ENCODE results near the gene PEAK1. TPM values are rescaled to one million over a fixed set of nuclear protein-coding genes. Genes with fewer than 3 reads are reported as not detected.

The PEAK1 gene
- total RNA-seq, 1 experiment from 2014 or later: 13.8 TPM

- H3K9me3 ChIP-seq (ENCODE audit: low read length): no peaks in the 10 kb centered on the region
- POLR2A ChIA-PET (ENCODE audit: unreplicated experiment): no interaction called here
- no peak overlapping the region for H3K4me3 ChIP-seq (ENCODE audit: low read length)
- no peak for DNase-seq
- intact Hi-C loops (cut with micrococcal nuclease): no loop called here
- no peak for ATAC-seq
- no peak overlapping the region for H3K4me2 ChIP-seq (ENCODE audit: low read length)
- H2AFZ ChIP-seq (ENCODE audit: low read length): no peak overlapping the region
- peaks cover 7% of the 10 kb centered on the region for H3K4me1 ChIP-seq (ENCODE audit: insufficient read depth, low read length)
- TF ChIP-seq, protein P1, sequence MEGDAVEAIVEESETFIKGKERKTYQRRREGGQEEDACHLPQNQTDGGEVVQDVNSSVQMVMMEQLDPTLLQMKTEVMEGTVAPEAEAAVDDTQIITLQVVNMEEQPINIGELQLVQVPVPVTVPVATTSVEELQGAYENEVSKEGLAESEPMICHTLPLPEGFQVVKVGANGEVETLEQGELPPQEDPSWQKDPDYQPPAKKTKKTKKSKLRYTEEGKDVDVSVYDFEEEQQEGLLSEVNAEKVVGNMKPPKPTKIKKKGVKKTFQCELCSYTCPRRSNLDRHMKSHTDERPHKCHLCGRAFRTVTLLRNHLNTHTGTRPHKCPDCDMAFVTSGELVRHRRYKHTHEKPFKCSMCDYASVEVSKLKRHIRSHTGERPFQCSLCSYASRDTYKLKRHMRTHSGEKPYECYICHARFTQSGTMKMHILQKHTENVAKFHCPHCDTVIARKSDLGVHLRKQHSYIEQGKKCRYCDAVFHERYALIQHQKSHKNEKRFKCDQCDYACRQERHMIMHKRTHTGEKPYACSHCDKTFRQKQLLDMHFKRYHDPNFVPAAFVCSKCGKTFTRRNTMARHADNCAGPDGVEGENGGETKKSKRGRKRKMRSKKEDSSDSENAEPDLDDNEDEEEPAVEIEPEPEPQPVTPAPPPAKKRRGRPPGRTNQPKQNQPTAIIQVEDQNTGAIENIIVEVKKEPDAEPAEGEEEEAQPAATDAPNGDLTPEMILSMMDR (conservative IDR thresholded peaks at IDR 0.05; ENCODE audit: low read depth, low read length): no peak
- H3K9me2 ChIP-seq (replicated peaks; ENCODE audit: low read length): no peaks in the 10 kb centered on the region
- H3K36me3 ChIP-seq (ENCODE audit: low read depth, low read length): no peaks in the 10 kb centered on the region
- CTCF ChIA-PET: no interaction called here
- no peak overlapping the region for H3K9ac ChIP-seq (ENCODE audit: low read length)
- H4K20me1 ChIP-seq (ENCODE audit: low read length): no peaks in the 10 kb centered on the region
- no peaks in the 10 kb centered on the region for H3K79me2 ChIP-seq (ENCODE audit: low read length)
- H3K27ac ChIP-seq (ENCODE audit: low read length): no peak overlapping the region
- no TSS peak for BruUV-seq (replicated peaks)
- H3K27me3 ChIP-seq (ENCODE audit: low read length): no peaks in the 10 kb centered on the region
- H3F3A ChIP-seq (ENCODE audit: low read length, unreplicated experiment): no peaks in the 10 kb centered on the region
Observed at GRCh38 chr15:77192451-77192850, 227.5 kb downstream of the PEAK1 start.

DNA sequence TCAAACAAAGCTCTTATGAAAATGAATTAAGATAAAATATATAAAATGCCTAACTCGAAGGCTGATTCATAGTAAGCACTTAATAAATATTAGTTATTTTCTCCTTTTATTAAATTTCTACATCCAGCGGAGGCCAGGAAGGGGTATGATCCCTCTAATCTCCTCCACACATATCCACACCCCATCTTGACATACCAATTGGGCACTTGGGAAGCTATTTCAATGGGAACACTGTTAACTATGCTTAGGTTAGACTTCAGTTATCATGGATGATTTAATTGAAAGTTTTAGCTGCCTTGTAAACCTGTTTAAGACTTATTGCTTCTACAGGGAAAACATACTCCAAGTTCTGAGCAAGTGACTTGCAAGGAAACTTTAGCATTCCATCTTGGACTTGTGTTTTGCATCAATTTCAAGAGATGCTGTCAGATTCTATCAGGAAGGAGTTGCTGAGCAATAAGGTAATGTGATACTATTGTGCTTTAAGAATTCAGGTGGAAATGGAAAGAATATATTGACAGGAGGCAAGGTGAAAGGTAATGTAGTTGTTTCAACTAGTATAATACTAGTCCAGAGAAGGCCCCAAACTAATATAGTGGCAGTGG is 228.6 kb downstream of the PEAK1 start:
- CTCF ChIA-PET: no interaction called here
- Histone ChIP-seq H3K9me2 (replicated peaks; ENCODE audit: low read length) (no peaks in the 10 kb centered on the region), H4K20me1 (ENCODE audit: low read length) (no peaks in the 10 kb centered on the region), H2AFZ (ENCODE audit: low read length) (no peak overlapping the region), H3K9ac (ENCODE audit: low read length) (no peak overlapping the region), H3K27me3 (ENCODE audit: low read length) (no peaks in the 10 kb centered on the region), H3K4me1 (ENCODE audit: insufficient read depth, low read length) (peaks cover 7% of the 10 kb centered on the region), H3F3A (ENCODE audit: low read length, unreplicated experiment) (no peaks in the 10 kb centered on the region), H3K79me2 (ENCODE audit: low read length) (no peaks in the 10 kb centered on the region), H3K4me3 (ENCODE audit: low read length) (no peak overlapping the region), H3K4me2 (ENCODE audit: low read length) (no peak overlapping the region), H3K36me3 (ENCODE audit: low read depth, low read length) (no peaks in the 10 kb centered on the region), H3K9me3 (ENCODE audit: low read length) (no peaks in the 10 kb centered on the region), H3K27ac (ENCODE audit: low read length) (no peak overlapping the region)
- intact Hi-C loops (cut with micrococcal nuclease): no loop called here
- POLR2A ChIA-PET (ENCODE audit: unreplicated experiment): no interaction called here
- ATAC-seq: no peak
- no peak for DNase-seq
- BruUV-seq (replicated peaks): no TSS peak
- TF ChIP-seq, protein P1 (conservative IDR thresholded peaks at IDR 0.05; ENCODE audit: low read depth, low read length): no peak
- TF ChIP-seq EZH2 (IDR thresholded peaks at IDR 0.05; ENCODE audit: low read length, unreplicated experiment) (no peak), EZH2phosphoT487 (IDR thresholded peaks at IDR 0.05; ENCODE audit: borderline replicate concordance, low read length) (no peak)

- DNase-seq: peak; percentile 30
- Histone ChIP-seq H3K79me2 (ENCODE audit: low read length) (no peaks in the 10 kb centered on the region), H3K9me2 (replicated peaks; ENCODE audit: low read length) (no peaks in the 10 kb centered on the region), H3K27ac (ENCODE audit: low read length) (no peak overlapping the region), H3K9ac (ENCODE audit: low read length) (no peak overlapping the region), H3K4me1 (ENCODE audit: insufficient read depth, low read length) (peaks cover 7% of the 10 kb centered on the region), H3K9me3 (ENCODE audit: low read length) (no peaks in the 10 kb centered on the region), H3K27me3 (ENCODE audit: low read length) (no peaks in the 10 kb centered on the region), H4K20me1 (ENCODE audit: low read length) (no peaks in the 10 kb centered on the region), H2AFZ (ENCODE audit: low read length) (no peak overlapping the region), H3F3A (ENCODE audit: low read length, unreplicated experiment) (no peaks in the 10 kb centered on the region), H3K4me2 (ENCODE audit: low read length) (no peak overlapping the region), H3K4me3 (ENCODE audit: low read length) (no peak overlapping the region), H3K36me3 (ENCODE audit: low read depth, low read length) (no peaks in the 10 kb centered on the region)
- ChIA-PET CTCF (interaction anchor here (1.2 to 2.0 kb wide), 2 partner anchors 309 to 355 kb away, joined by 5 to 11 read pairs; no protein-coding TSS in a partner anchor), POLR2A (ENCODE audit: unreplicated experiment) (no interaction called here)
- intact Hi-C loops (cut with micrococcal nuclease): loop anchor here (2.0 to 5.0 kb wide), 2 partner anchors 231 to 294 kb away; no protein-coding TSS in a partner anchor
- BruUV-seq (replicated peaks): no TSS peak
- TF ChIP-seq EZH2phosphoT487 (IDR thresholded peaks at IDR 0.05; ENCODE audit: borderline replicate concordance, low read length) (no peak), EZH2 (IDR thresholded peaks at IDR 0.05; ENCODE audit: low read length, unreplicated experiment) (no peak)
- TF ChIP-seq, protein P1 (conservative IDR thresholded peaks at IDR 0.05; ENCODE audit: low read depth, low read length): no peak
- peak; percentile 64 for ATAC-seq
Observed at GRCh38 chr15:77187751-77188464, 232.0 kb downstream of the PEAK1 start.

Data from PC-3 (cell line).